Fibroblast of skin of right quadriceps (primary cell): ENCODE data around the gene HADHA.
A peak's percentile ranks its signal among the peaks of the same experiment; 100 is the strongest.

Experiments
- DNase-seq: peaks from one replicate; pipeline ENCODE4 v3.0.0-alpha.2; 2013

HADHA gene

GRCh38 chr2:26243470-26244308 lies 743 bp downstream of the HADHA start:
- peak; percentile 15 for DNase-seq

- DNase-seq = no peak
Observed at GRCh38 chr2:26241928-26242436, 2.5 kb downstream of the HADHA start.

GRCh38 chr2:26238311-26238958 lies 6.0 kb downstream of the HADHA start:
- DNase-seq = peak; percentile 13

GRCh38 chr2:26237868-26238267 lies 6.6 kb downstream of the HADHA start:
- DNase-seq = no peak

- no peak for DNase-seq
Observed at GRCh38 chr2:26235089-26235488, 9.3 kb downstream of the HADHA start.

- no peak for DNase-seq
Observed at GRCh38 chr2:26230806-26231205, 13.6 kb downstream of the HADHA start.

GRCh38 chr2:26229595-26229994 lies 14.8 kb downstream of the HADHA start:
- DNase-seq = no peak

GRCh38 chr2:26224095-26224494 lies 20.3 kb downstream of the HADHA start:
- DNase-seq = no peak

GRCh38 chr2:26223018-26223417 lies 21.4 kb downstream of the HADHA start:
- no peak for DNase-seq

- no peak for DNase-seq
Observed at GRCh38 chr2:26217720-26218119, 26.7 kb downstream of the HADHA start.

GRCh38 chr2:26216587-26216986 lies 27.8 kb downstream of the HADHA start:
- no peak for DNase-seq

GRCh38 chr2:26215833-26216232 lies 28.6 kb downstream of the HADHA start:
- no peak for DNase-seq

GRCh38 chr2:26214759-26215158 lies 29.7 kb downstream of the HADHA start:
- no peak for DNase-seq

- DNase-seq = no peak
Observed at GRCh38 chr2:26212011-26212410, 32.4 kb downstream of the HADHA start.

- DNase-seq = no peak
Observed at GRCh38 chr2:26203906-26204305, 40.5 kb downstream of the HADHA start.

GRCh38 chr2:26202981-26203490 lies 41.4 kb downstream of the HADHA start:
- DNase-seq = no peak

GRCh38 chr2:26197516-26197915 lies 46.9 kb downstream of the HADHA start:
- no peak for DNase-seq

GRCh38 chr2:26196683-26197418 lies 47.6 kb downstream of the HADHA start:
- no peak for DNase-seq

- peak; percentile 67 for DNase-seq
Observed at GRCh38 chr2:26195040-26195984, 49.1 kb downstream of the HADHA start.

- no peak for DNase-seq
Observed at GRCh38 chr2:26193578-26194231, 50.7 kb downstream of the HADHA start.
